NCI-H82 (cell line): ENCODE data around the gene FPGS.
A peak's percentile ranks its signal among the peaks of the same experiment; 100 is the strongest.
"Not testable (repeated sequence)": the region's sequence is repeated elsewhere in the genome, so short reads cannot be mapped to it uniquely, and the experiment has no call there.

Experiments
- DNase-seq: peaks from one replicate; lab custom pipeline; 2025; lab: John Stamatoyannopoulos, UW

Gene FPGS

GRCh38 chr9:127771570-127772189 is 31.0 kb upstream of the FPGS start:
- no peak for DNase-seq

DNA sequence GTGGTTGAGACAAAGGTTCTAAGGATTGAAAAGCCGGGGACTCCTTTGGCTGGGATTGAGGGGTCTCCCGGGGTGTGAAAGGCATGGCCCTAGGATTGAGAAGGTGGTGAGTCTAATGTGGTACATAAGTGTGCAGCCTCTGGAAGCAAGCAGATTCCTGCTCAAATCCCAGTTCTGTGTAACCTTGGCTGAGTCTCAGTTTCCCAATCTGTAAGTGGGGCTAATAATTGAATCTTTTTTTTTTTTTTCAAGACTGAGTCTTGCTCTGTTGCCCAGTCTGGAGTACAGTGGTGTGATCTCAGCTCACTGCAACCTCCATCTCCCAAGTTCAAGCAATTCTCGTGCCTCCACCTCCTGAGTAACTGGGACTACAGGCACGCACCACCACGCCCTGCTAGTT is 30.1 kb upstream of the FPGS start:
- no peak for DNase-seq

GRCh38 chr9:127773272-127773671 is 29.4 kb upstream of the FPGS start:
- no peak for DNase-seq

DNA sequence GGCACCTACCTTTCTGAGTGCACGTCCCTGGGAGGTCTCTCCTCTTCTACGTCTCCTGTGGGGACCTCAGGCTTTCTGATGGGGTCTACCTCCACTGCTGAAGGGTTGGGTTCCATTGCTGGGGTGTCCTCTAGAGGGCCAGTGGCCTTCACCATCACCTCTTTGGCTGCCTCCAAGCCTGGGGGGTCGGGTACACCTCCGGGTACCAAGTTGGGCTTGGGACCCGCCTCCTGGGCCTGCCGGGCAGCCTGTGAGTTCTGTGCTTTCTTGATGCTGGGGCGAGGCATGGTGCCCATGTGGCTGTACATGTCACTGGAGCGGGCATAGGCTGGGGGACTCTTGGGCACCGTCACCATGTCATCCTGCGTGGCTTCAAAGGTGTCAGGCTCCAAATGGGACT is 28.7 kb upstream of the FPGS start:
- DNase-seq: no peak

GRCh38 chr9:127776195-127776923 is 26.3 kb upstream of the FPGS start:
- DNase-seq: peak; percentile 37

DNA sequence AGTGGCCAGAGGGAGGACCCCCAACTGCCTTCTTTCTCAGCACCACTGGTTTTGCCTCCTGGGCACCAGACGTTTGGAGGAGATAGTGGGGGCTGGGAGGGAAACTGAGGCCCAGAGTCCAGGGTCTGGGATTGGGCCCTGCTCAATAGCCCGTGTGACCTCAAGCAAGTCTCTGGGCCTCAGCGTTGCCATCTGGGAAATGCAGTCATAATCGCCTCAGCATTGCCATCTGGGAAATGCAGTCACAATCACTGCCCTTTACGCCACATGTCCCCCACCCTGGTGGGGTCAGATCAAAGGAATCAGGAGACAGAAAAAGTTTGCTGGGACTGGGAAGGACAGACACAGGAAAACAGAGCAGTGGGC is 25.8 kb upstream of the FPGS start:
- DNase-seq: no peak

DNA sequence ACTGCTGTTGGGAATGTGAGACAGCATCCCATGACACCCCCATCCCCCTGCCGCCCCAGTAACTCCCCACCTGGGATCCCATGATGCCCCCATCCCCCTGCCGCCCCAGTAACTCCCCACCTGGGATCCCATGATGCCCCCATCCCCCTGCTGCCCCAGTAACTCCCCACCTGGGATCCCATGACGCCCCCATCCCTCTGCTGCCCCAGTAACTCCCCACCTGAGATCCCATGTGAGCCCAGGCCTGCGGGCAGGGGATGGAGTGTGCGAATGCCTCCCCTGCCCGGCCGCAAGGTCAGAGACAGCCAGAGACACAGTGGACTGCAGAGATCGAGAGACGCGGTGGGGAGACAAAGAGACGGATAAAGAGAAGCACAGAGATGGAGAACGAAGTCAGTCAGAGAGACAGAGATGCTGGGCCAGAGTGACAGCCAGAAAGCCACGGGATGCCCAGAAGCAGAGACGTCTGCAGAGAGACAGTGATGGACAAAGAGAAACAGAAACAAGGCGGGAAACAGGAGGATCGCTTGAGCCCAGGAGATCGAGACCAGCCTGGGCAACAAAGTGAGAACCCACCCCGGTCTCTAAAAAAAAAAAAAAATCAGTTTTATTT is 25.2 kb upstream of the FPGS start:
- no peak for DNase-seq

- no peak for DNase-seq
Measured at GRCh38 chr9:127778280-127779135, 24.2 kb upstream of the FPGS start, which contains the start of gene SH2D3C. Gene SH2D3C, minus strand, starts transcription at chr9:127778666. Its CDS starts 39 bp downstream, at chr9:127778627.

GRCh38 chr9:127779136-127779981 is 23.3 kb upstream of the FPGS start:
- DNase-seq: no peak

- no peak for DNase-seq
Measured at GRCh38 chr9:127780126-127780885, 22.4 kb upstream of the FPGS start.

- DNase-seq: not testable (repeated sequence)
Measured at GRCh38 chr9:127780909-127781308, 21.8 kb upstream of the FPGS start.

DNA sequence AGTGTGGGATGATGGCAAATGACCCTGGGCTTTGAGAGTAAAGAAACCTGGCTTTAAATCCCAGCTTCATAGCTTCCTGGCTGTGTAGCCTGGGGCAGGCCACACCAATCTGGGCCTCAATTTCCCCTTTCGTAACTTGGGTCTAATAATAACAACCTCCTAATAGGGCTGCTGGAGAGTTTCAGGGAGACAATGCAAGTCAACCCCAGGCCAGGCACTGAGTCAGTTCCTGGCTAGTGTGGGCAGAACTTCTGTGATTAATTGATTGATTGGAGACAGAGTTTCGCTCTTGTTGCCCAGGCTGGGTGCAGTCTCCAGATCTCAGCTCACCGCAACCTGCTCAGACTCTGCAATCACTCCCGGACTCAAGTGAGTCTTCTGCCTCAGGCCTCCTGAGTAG is 20.9 kb upstream of the FPGS start:
- no peak for DNase-seq

- DNase-seq: no peak
Measured at GRCh38 chr9:127783111-127784008, 19.3 kb upstream of the FPGS start.

GRCh38 chr9:127785023-127785932 is 17.4 kb upstream of the FPGS start:
- peak; percentile 89 for DNase-seq

DNA sequence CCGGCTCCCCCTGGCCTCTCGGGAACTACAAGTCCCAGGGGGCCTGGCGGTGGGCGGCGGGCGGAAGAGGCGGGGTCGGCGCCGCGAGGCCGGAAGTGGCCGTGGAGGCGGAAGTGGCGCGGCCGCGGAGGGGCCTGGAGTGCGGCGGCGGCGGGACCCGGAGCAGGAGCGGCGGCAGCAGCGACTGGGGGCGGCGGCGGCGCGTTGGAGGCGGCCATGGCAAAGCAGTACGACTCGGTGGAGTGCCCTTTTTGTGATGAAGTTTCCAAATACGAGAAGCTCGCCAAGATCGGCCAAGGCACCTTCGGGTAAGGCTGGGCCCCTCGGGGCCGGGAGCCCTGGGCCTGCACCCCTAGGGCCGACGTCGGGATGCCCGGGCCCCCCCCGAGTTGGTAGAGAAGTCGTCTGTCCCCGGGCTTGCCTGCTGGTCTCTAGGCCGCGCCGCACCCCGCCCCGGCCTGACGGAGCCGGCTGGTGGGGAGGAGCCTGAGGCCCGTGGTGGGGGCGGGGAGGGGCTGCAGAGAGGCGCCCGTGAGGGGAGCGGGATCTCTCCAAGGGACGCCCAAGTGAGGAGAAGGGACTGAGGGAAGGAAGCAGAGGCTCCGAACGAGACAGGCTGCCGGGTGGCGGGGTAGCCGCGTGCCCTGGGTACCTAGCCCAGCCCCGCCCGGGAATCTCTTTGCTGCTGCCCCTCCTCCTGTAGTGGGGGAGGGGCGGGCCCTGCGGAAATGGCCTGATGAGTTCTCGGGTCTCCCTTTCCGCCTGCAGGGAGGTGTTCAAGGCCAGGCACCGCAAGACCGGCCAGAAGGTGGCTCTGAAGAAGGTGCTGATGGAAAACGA is 16.5 kb upstream of the FPGS start, which contains the start of gene CDK9:
TSS of gene CDK9 (plus strand) at position 102 of the 840 bp plus-strand sequence. CDS start at position 217, 115 bp downstream.
- peak; percentile 90 for DNase-seq

DNA sequence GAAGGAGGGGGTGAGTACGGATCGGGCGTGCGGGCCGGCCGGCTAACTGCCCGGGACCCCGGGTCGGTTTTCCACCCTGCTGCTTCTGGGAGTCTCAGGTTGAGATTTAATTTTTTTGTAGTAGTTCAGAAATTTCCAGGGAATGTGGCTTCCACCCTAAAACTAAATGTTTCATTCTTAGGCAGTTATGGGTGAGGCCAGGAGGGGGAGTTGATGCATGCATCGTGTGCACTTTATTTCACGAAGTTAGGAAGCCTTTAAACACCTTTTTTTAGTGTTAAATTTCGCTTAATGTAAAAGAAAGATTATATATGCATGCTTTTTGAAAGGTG is 15.9 kb upstream of the FPGS start:
- no peak for DNase-seq

DNA sequence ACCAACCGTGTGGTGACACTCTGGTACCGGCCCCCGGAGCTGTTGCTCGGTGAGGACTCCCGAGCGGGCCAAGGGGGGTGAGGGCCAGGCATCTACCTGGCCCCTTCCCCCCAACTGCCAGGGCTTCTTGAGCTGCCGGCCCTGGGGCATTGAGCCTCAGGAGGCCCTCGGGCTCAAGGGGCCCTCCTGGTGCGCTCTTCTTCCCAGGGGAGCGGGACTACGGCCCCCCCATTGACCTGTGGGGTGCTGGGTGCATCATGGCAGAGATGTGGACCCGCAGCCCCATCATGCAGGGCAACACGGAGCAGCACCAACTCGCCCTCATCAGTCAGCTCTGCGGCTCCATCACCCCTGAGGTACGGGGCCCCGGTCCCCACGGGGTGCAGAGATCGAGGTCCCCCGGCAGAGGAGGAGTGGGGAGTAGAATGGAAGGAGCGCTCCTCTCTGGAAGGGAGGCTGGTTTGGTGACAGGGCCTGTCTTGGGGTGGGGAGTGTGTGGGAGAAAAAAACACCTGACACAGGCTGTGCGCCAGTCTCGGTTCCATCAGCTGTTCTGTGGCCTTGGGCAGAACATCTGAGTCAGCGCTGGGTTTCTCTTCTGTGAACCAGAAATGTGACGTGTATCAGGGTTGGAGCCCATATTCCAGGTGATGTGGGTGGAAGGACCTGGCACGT is 14.2 kb upstream of the FPGS start:
- no peak for DNase-seq
